GM12892 (cell line): Measurements from ENCODE around the gene PTPRZ1.

Experiments used
- DNase-seq: peaks from one replicate; pipeline ENCODE4 v3.0.0; 2011; ENCODE audit not compliant: insufficient read length
- FAIRE-seq: peaks from 2 replicates; lab custom pipeline; 2011; peaks lifted over from hg19 to GRCh38; lab: Jason Lieb, UNC
- POLR2A ChIP-seq: IDR thresholded peaks from 2 replicates; pipeline ENCODE4 v1.6.1; 2011; ENCODE audit warnings: low read depth, low read length, control low read depth
- POLR2AphosphoS5 ChIP-seq: IDR thresholded peaks from 2 replicates; pipeline ENCODE4 v1.6.1; 2011; ENCODE audit warnings: low read depth, low read length, control low read depth
- TAF1 ChIP-seq: IDR thresholded peaks from 2 replicates; pipeline ENCODE4 v1.6.1; 2011; ENCODE audit warnings: low read depth, mild to moderate bottlenecking, control low read depth, low read length, borderline replicate concordance

PTPRZ1 gene

DNA sequence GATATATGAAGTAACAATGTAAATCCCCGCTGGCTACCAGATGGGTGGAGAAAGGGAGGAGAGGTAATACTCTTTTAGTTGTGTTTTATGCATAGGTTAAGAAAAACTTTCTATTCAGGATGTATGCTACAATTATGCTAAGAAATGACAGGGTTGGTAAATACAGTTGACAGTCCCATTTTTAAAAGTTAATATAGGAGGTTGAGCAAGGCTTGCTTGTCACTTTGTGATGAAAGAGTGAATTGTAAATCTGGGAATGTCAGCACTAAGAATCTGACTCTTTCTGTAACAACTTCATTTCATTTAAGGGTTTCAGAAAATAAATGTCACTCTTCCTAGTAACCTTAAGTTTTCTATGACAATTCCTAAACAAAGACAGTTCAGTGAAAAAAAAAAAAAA, 59.8 kb downstream of the PTPRZ1 start:
- no peak for FAIRE-seq
- no peak for DNase-seq
- TF ChIP-seq POLR2A: no peak
- no peak for TF ChIP-seq TAF1
- TF ChIP-seq POLR2AphosphoS5: no peak

DNA sequence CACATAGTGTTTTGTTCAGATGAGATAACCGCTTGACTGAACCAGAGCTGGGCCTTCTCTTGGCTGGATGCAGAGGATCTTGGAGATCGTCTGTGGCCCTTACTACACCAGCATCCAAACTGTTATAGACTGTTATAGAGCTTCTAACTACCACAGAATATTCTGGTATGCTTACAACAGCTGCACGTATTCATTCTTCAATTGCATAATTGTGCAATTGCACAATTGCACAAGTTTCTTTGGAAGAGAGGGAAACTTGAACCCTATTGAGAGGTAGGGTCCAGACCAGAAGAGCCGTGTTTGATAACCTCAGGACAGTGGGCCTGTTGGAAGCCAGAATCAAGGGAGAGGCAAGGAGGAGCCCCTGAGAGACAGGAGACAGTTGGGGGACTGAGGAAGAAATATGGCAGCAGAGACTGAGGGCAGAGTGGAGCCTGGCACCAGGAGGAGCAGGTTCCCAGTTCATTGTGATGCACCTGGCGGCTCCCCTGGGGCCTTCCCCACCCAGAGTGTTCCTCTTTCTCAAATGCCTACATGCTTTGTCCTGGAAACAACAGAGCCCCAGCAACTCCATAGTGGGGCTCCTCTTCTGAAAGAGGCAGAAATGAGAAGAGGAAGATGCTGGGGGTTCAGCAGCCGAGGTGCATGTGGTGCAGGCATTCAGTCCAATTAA, 64.1 kb downstream of the PTPRZ1 start:
- TF ChIP-seq POLR2AphosphoS5 (no peak), TAF1 (no peak), POLR2A (no peak)
- no peak for FAIRE-seq
- DNase-seq: no peak

DNA sequence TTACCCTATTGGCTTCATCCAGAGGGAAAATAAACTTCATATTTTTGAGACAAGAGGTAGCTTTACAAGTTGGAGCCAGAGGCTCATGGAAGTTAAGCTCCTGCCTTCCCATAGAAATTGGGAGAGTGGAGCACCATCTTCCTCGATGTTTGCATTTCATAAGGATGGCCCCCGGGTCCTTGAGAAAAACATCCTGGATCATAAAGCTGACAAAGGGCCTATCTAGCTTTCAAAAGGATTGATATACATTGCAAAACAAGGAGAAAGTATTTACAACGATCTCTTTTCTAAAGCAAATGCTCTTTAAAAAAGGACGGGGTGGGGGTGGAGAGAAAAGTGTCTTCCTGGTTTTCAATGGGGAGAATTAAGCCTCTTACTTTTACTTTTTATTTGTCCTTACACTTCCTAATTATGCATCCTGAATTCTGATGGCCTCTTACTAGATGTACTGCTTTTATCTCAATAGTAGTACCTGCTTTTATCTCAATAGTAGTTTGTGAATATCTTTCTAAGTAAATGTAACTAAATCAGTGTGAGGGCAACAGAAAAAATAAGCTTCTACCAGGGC, 65.6 kb downstream of the PTPRZ1 start:
- no peak for FAIRE-seq
- TF ChIP-seq POLR2AphosphoS5 (no peak), TAF1 (no peak), POLR2A (no peak)
- no peak for DNase-seq

- TF ChIP-seq POLR2A (no peak), TAF1 (no peak), POLR2AphosphoS5 (no peak)
- no peak for DNase-seq
- no peak for FAIRE-seq
Observed at GRCh38 chr7:121940918-121941317, 68.0 kb downstream of the PTPRZ1 start.

DNA sequence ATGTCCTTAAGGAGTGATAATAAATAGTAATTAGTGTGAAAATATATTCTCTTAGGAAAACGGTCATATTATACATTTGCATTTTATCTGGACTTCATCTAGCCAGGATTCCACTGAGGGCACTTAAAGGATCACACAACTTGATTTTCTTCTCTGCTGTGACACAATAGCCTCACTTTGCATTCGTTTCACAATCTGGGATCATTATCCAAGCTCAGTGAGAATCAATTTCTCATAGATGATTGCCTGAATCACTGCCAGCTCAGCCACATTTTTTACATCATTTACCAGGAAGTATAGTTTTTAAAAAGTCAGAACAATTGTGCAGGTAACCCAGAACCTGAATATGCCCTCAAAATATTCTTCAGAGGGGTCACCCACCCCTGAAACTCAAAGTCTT, 68.9 kb downstream of the PTPRZ1 start:
- FAIRE-seq (no peak), DNase-seq (no peak)
- no peak for TF ChIP-seq TAF1
- no peak for TF ChIP-seq POLR2A
- no peak for TF ChIP-seq POLR2AphosphoS5

- TF ChIP-seq POLR2A: no peak
- no peak for TF ChIP-seq TAF1
- no peak for TF ChIP-seq POLR2AphosphoS5
- FAIRE-seq (no peak), DNase-seq (no peak)
Observed at GRCh38 chr7:121945066-121945465, 72.1 kb downstream of the PTPRZ1 start.

DNA sequence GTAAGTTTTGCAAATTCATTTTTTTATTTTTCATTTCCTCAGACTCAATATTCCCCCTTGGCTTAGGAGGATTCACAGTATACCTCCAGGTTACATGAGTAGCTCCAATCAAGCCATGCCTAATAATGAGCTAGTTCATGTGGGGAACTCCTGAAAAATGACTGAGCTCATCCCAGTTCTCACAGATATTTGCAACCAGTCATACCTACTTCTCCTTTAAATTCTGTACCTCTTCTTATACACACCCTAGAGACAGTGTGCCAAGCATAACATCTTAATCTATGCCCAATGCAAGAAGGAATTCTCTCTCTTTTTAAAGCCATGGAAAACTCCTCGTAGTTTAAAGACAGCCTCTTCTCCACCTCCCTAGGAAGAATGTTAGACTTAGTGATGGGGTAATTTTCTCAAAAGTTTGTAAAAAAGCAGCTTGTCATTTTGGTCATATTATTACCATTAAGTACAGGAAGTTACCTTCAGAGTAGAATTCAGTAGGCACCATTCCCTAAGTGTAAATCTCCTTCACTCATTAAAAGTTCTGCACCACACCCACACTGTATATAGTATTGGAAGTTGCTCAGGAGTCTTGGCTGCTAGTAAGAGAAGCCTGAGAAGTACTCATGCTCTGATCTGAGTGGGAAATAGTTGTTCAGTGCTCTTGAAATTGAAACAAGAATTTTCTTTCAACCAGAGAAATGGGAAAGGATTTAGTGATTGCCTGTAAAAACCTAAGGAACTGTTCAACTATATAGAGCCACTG, 72.7 kb downstream of the PTPRZ1 start:
- TF ChIP-seq POLR2AphosphoS5 (no peak), TAF1 (no peak), POLR2A (no peak)
- FAIRE-seq (no peak), DNase-seq (no peak)

DNA sequence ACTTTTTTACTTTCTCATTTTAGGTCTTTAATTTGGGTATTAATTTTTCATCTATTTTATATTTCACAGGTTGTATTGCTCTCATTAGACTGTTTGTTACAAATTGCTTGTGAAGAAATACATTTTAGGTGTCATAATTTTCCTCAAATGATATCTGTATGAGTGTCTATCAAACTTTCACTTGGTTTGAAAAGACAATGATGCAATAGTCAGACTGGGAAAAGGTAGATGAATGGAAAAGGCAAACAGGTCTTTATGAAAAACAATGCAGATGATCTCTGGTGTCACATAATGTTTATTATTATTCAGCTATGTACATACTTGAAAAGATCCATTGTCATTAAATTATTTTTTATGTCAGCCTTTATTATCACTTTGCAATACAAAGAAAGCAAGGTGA, 80.2 kb downstream of the PTPRZ1 start:
- TF ChIP-seq POLR2AphosphoS5 (no peak), TAF1 (no peak), POLR2A (no peak)
- no peak for FAIRE-seq

DNA sequence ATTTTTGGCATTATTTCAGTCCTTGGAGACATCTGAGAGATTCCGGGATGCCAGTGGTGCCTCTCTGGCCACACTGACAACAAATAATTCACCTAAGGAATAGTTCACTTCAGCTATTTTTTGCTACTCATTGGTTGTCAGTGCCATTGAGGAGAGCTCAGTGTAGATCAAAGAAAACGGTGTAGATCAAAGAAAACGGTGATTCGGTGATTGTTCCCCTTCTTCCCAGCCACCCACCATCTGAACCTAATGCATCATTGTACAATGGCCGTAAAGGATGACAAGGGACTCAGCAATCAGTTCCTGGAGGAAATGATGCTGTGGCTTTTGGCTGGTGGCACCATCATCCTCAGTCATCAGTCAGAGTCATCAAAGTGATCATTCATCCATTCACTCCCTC, 80.6 kb downstream of the PTPRZ1 start:
- DNase-seq (no peak), FAIRE-seq (no peak)
- TF ChIP-seq POLR2A (no peak), TAF1 (no peak), POLR2AphosphoS5 (no peak)

More for the DNA sequence above, 80.2 kb downstream of the PTPRZ1 start:
- DNase-seq: no peak

GRCh38 chr7:121954803-121955202, 81.8 kb downstream of the PTPRZ1 start:
- DNase-seq (no peak), FAIRE-seq (no peak)
- TF ChIP-seq TAF1: no peak
- no peak for TF ChIP-seq POLR2A
- no peak for TF ChIP-seq POLR2AphosphoS5

DNA sequence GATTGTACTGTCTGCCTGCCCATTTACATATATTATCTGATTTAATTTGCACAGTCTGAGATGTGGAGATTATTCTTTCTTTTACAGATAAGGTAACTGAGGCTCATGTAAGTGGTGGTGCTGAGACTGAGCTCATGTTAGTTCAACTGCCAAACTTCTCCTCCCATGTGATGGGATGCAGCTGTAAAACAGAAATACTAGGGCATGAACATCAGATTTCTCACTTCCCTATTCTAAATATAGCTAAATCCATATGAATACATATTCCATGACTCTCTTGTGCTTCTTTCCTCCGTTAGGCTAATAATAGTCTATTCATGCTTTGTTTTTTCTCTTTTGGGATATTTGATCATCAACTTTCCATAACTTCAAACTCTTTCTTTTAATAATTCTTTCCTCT, 84.7 kb downstream of the PTPRZ1 start:
- TF ChIP-seq POLR2AphosphoS5 (no peak), POLR2A (no peak), TAF1 (no peak)
- DNase-seq (no peak), FAIRE-seq (no peak)

DNA sequence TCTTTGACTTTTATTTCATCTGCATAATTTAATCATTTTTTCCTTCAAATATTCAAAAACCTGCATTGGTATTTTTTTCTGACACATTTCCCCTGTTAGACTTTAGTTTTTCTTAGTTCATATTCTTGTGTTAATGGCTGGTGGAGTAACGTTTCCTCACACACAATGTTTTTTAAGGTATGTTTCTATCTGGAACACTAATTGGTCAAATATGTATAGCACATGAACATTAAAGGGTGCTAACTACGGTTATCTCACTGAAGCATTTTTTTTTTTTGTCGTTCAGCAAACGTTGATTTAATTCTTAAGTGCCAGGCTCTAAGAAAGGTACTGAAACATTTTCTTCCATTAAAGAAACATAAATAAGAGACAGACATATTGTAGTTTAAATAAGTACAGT, 87.7 kb downstream of the PTPRZ1 start:
- no peak for FAIRE-seq

More for the DNA sequence above, 87.7 kb downstream of the PTPRZ1 start:
- TF ChIP-seq POLR2A (no peak), POLR2AphosphoS5 (no peak), TAF1 (no peak)
- DNase-seq: no peak
